HG03342 (cell line): ENCODE data around the gene PACRG.

ENCODE experiments used
- ATAC-seq: cut with Tn5 transposase; IDR thresholded peaks from one replicate; pipeline ENCODE4 v1.9.1; 2021; ENCODE audit warnings: mild to moderate bottlenecking, moderate library complexity; ENCODE audit not compliant: unreplicated experiment

Gene PACRG

GRCh38 chr6:163165922-163166321 lies 438.1 kb downstream of the PACRG start:
- no peak for ATAC-seq

GRCh38 chr6:163166507-163166906 lies 438.7 kb downstream of the PACRG start:
- ATAC-seq = no peak

- ATAC-seq = no peak
Measured at GRCh38 chr6:163169521-163169920, 441.7 kb downstream of the PACRG start.

- ATAC-seq = peak; percentile 90
Measured at GRCh38 chr6:163170294-163170883, 442.6 kb downstream of the PACRG start.

- ATAC-seq = no peak
Measured at GRCh38 chr6:163173741-163174140, 446.0 kb downstream of the PACRG start.

GRCh38 chr6:163175301-163175700 lies 447.5 kb downstream of the PACRG start:
- ATAC-seq = no peak

GRCh38 chr6:163176097-163176496 lies 448.3 kb downstream of the PACRG start:
- ATAC-seq = no peak

GRCh38 chr6:163177007-163177406 lies 449.2 kb downstream of the PACRG start:
- ATAC-seq = no peak

- no peak for ATAC-seq
Measured at GRCh38 chr6:163177892-163178420, 450.2 kb downstream of the PACRG start.

GRCh38 chr6:163179061-163179460 lies 451.3 kb downstream of the PACRG start:
- no peak for ATAC-seq

GRCh38 chr6:163179721-163180120 lies 451.9 kb downstream of the PACRG start:
- ATAC-seq = no peak

GRCh38 chr6:163180874-163181541 lies 453.2 kb downstream of the PACRG start:
- ATAC-seq = no peak

- ATAC-seq = no peak
Measured at GRCh38 chr6:163181666-163182180, 453.9 kb downstream of the PACRG start.

GRCh38 chr6:163182696-163183095 lies 454.9 kb downstream of the PACRG start:
- no peak for ATAC-seq

GRCh38 chr6:163183806-163184205 lies 456.0 kb downstream of the PACRG start:
- ATAC-seq = no peak

- no peak for ATAC-seq
Measured at GRCh38 chr6:163185744-163186143, 458.0 kb downstream of the PACRG start.

- no peak for ATAC-seq
Measured at GRCh38 chr6:163186527-163186926, 458.8 kb downstream of the PACRG start.

GRCh38 chr6:163187201-163187600 lies 459.4 kb downstream of the PACRG start:
- no peak for ATAC-seq

- no peak for ATAC-seq
Measured at GRCh38 chr6:163187606-163188005, 459.8 kb downstream of the PACRG start.

- no peak for ATAC-seq
Measured at GRCh38 chr6:163188746-163189145, 461.0 kb downstream of the PACRG start.

GRCh38 chr6:163189609-163190008 lies 461.8 kb downstream of the PACRG start:
- no peak for ATAC-seq

- no peak for ATAC-seq
Measured at GRCh38 chr6:163190786-163191185, 463.0 kb downstream of the PACRG start.
